Kidney (tissue), 14 donors: ENCODE measurements around the gene PHF12. TPM values are rescaled to one million over a fixed set of nuclear protein-coding genes. Genes with fewer than 3 reads are reported as not detected.

Experiments
- DNase-seq, 5 donors: peaks; one replicate each; pipeline ENCODE4 v3.0.0-alpha.2; 2013 to 2020
- FAIRE-seq: peaks from 2 replicates; lab custom pipeline; 2012; peaks lifted over from hg19 to GRCh38; lab: Jason Lieb, UNC
- H3K27ac ChIP-seq, 2 donors: one replicate each; pipeline ENCODE4 v1.7.0; 2013; ENCODE audit warnings: low read depth in 2 of 2, low read length in 2 of 2, inconsistent platforms in 1 of 2
- H3K27me3 ChIP-seq: one replicate; pipeline ENCODE4 v1.7.1; 2013; ENCODE audit warnings: low read length, inconsistent platforms; ENCODE audit not compliant: control insufficient read depth, insufficient read depth
- H3K36me3 ChIP-seq, 3 donors: one replicate each; pipeline versions ENCODE4 v1.7.0 to v1.7.1; 2013; ENCODE audit warnings: low read length in 3 of 3, control low read depth in 1 of 3, inconsistent platforms in 1 of 3; ENCODE audit not compliant: insufficient read depth in 3 of 3, control insufficient read depth in 2 of 3
- H3K4me1 ChIP-seq, 3 donors: one replicate each; pipeline versions ENCODE4 v1.7.0 to v1.7.1; 2013; ENCODE audit warnings: low read length in 3 of 3, inconsistent platforms in 1 of 3, low read depth in 1 of 3; ENCODE audit not compliant: control insufficient read depth in 2 of 3, insufficient read depth in 2 of 3
- H3K4me3 ChIP-seq, 3 donors: one replicate each; pipeline versions ENCODE4 v1.7.0 to v1.8.1; 2013; ENCODE audit warnings: low read length in 3 of 3, control low read depth in 1 of 3, inconsistent platforms in 1 of 3
- H3K9ac ChIP-seq, 3 donors: one replicate each; pipeline versions ENCODE4 v1.7.0 to v1.7.1; 2013; ENCODE audit warnings: low read length in 3 of 3, control low read depth in 1 of 3, inconsistent platforms in 1 of 3
- H3K9me3 ChIP-seq, 3 donors: one replicate each; pipeline versions ENCODE4 v1.7.0 to v1.7.1; 2013; ENCODE audit warnings: low read length in 3 of 3, control low read depth in 1 of 3, inconsistent platforms in 1 of 3; ENCODE audit not compliant: control insufficient read depth in 2 of 3, insufficient read depth in 1 of 3
- CTCF ChIP-seq: IDR thresholded peaks from 3 replicates; pipeline ENCODE4 v1.5.1; 2012; ENCODE audit warnings: mild to moderate bottlenecking, moderate library complexity, borderline replicate concordance; ENCODE audit not compliant: insufficient read depth; ENCODE audit errors: extremely low read depth
- intact Hi-C: fragments of 100-400 bp; cut with DNase I; formaldehyde crosslinking; loops from one replicate; pipeline ENCODE4 v1.11.1; 2022
- polyA plus RNA-seq: library from polyadenylated mRNA; stranded (reverse); fragments of 350-450 nt; fragmentation: Illumina TruSeq; extraction: RNeasy Lipid Tissue Mini Kit (QIAGEN cat#74804); gene quantifications from one replicate; pipeline ENCODE4 v1.2.3, GENCODE V29; 2014; ENCODE audit warnings: low read depth, low replicate concordance; ENCODE audit not compliant: insufficient read depth
- total RNA-seq: library from RNA; stranded (reverse); fragmentation: NEBNext Ultra II Directional; extraction: Animal tissue kit (Norgen Biotek cat#: 25700); gene quantifications from one replicate; pipeline ENCODE4 v1.2.1, GENCODE V29; 2021
- donor health status: control.
- donor health status: control.
- donor health status: control.
- donor health status: control.
- donor health status: control.
- donor health status: DM: yes; HTN: yes; CAD: no.
- donor health status: Normal renal cell carcinoma (clear cell type).

Gene PHF12
- total and polyA plus RNA-seq, 2 donors from 2014 or later = 8.8 to 50.4 TPM

GRCh38 chr17:28858801-28859355, 92.4 kb downstream of the PHF12 start:
- Histone ChIP-seq H3K4me1 (peaks cover 0 to 9% (median 5%) of the 10 kb centered on the region in 3 donors), H3K9ac (no peak overlapping the region), H3K36me3 (peaks cover 7 to 25% (median 19%) of the 10 kb centered on the region in 3 donors), H3K9me3 (no peaks in the 10 kb centered on the region), H3K27me3 (no peaks in the 10 kb centered on the region), H3K27ac (no peak overlapping the region), H3K4me3 (no peak overlapping the region)
- DNase-seq (no peak), FAIRE-seq (no peak)
- intact Hi-C loops = no loop called here
- TF ChIP-seq CTCF = no peak

- no peak for TF ChIP-seq CTCF
- Histone ChIP-seq H3K27ac (no peak overlapping the region), H3K4me3 (no peak overlapping the region), H3K9ac (no peak overlapping the region), H3K9me3 (no peaks in the 10 kb centered on the region), H3K27me3 (no peaks in the 10 kb centered on the region), H3K4me1 (peaks cover 0 to 9% (median 5%) of the 10 kb centered on the region in 3 donors), H3K36me3 (peaks cover 7 to 25% (median 19%) of the 10 kb centered on the region in 3 donors)
- no peak for FAIRE-seq
- no peak for DNase-seq
- intact Hi-C loops = no loop called here
Observed at GRCh38 chr17:28857905-28858800, 93.2 kb downstream of the PHF12 start.

GRCh38 chr17:28856028-28856574, 95.2 kb downstream of the PHF12 start:
- FAIRE-seq (no peak), DNase-seq (no peak)
- no peaks in the 10 kb centered on the region for H3K27me3 ChIP-seq
- no peak overlapping the region for H3K9ac ChIP-seq
- peaks cover 0 to 9% (median 5%) of the 10 kb centered on the region in 3 donors for H3K4me1 ChIP-seq
- no peak overlapping the region for H3K27ac ChIP-seq
- H3K36me3 ChIP-seq = peaks cover 7 to 25% (median 17%) of the 10 kb centered on the region in 3 donors
- no peak for TF ChIP-seq CTCF
- no peak overlapping the region for H3K4me3 ChIP-seq
- no peaks in the 10 kb centered on the region for H3K9me3 ChIP-seq
- intact Hi-C loops = no loop called here
